ENCODE data around the gene ZG16B. TPM values are rescaled to one million over a fixed set of nuclear protein-coding genes. Genes with fewer than 3 reads are reported as not detected.

ZG16B gene
- total RNA-seq, 1 experiment from 2014 or later = 2.3 TPM

- TSS peak; percentile 74 for BruUV-seq (replicated peaks)
- intact Hi-C loops (cut with micrococcal nuclease) = no loop called here
- ATAC-seq (no peak), DNase-seq (ENCODE audit: low read depth, low spot score) (no peak)
- Histone ChIP-seq H3K79me2 (ENCODE audit: insufficient read depth, low read length) (no peaks in the 10 kb centered on the region), H3K4me3 (replicated peaks in 1 of 2; ENCODE audit: low read depth in 1 of 2, low read length in 2 of 2) (peak overlapping the region; percentile 36 to 59), H4K20me1 (ENCODE audit: insufficient read depth) (no peaks in the 10 kb centered on the region), H3K27me3 (ENCODE audit: insufficient read depth, low read length) (no peaks in the 10 kb centered on the region), H2AFZ (ENCODE audit: low read depth, low read length, poor library complexity, severe bottlenecking) (no peak overlapping the region), H3K4me1 (ENCODE audit: control insufficient read depth in 1 of 2, insufficient read depth in 2 of 2, low read length in 2 of 2) (peaks cover 21 to 57% of the 10 kb centered on the region in 2 experiments), H3K27ac (ENCODE audit: low read depth, low read length) (peak overlapping the region; percentile 99), H3K4me2 (ENCODE audit: low read length) (peak overlapping the region; percentile 91), H3K9me2 (ENCODE audit: insufficient read depth) (no peaks in the 10 kb centered on the region), H3K9me3 (ENCODE audit: control insufficient read depth in 1 of 2, insufficient read depth in 1 of 2, low read depth in 1 of 2, low read length in 2 of 2) (no peaks in the 10 kb centered on the region), H3K9ac (ENCODE audit: low read length) (peak overlapping the region; percentile 80), H3K36me3 (ENCODE audit: control insufficient read depth in 1 of 2, insufficient read depth in 2 of 2, low read length in 2 of 2) (no peaks in the 10 kb centered on the region)
- RAD21 ChIA-PET (ENCODE audit: low non-redundant PET in 1 of 2, low total read pairs in 2 of 2, uncharacterized antibody in 2 of 2, unreplicated experiment in 2 of 2) = no interaction called here
- CTCF ChIA-PET = interaction anchor here (1.1 kb wide), 1 partner anchor 31 kb away, joined by 3 read pairs; no protein-coding TSS in a partner anchor
- TF ChIP-seq EZH2 (IDR thresholded peaks at IDR 0.05) (no peak), POLR2AphosphoS5 (IDR thresholded peaks at IDR 0.05; ENCODE audit: low read depth, low read length) (no peak), YY1 (IDR thresholded peaks at IDR 0.05; ENCODE audit: extremely low read depth, insufficient replicate concordance, low read depth, low read length) (no peak), ZFX (IDR thresholded peaks at IDR 0.05) (no peak), ATF3 (IDR thresholded peaks at IDR 0.05) (no peak), MAX (IDR thresholded peaks at IDR 0.05) (no peak), CTCF (IDR thresholded peaks at IDR 0.05 in 2 of 3, conservative IDR thresholded peaks at IDR 0.05 in 1 of 3; ENCODE audit: borderline replicate concordance in 1 of 3, insufficient read depth in 1 of 3, low read depth in 2 of 3, low read length in 2 of 3) (no peak), FOSL1 (IDR thresholded peaks at IDR 0.05; ENCODE audit: low read depth) (no peak), EGR1 (IDR thresholded peaks at IDR 0.05; ENCODE audit: low read depth) (no peak), REST (IDR thresholded peaks at IDR 0.05; ENCODE audit: low read depth) (no peak), CEBPB (IDR thresholded peaks at IDR 0.05; ENCODE audit: low read depth) (no peak), SRF (IDR thresholded peaks at IDR 0.05; ENCODE audit: low read depth) (no peak), CBX3 (IDR thresholded peaks at IDR 0.05; ENCODE audit: low read depth) (no peak), ELF1 (IDR thresholded peaks at IDR 0.05; ENCODE audit: borderline replicate concordance, low read depth) (no peak), RAD21 (IDR thresholded peaks at IDR 0.05; ENCODE audit: low read depth) (no peak), SP1 (IDR thresholded peaks at IDR 0.05; ENCODE audit: low read depth) (no peak)
- POLR2A ChIA-PET = no interaction called here
Observed at GRCh38 chr16:2836646-2837508, 6.8 kb downstream of the ZG16B start.
